GM12891 (cell line): ENCODE measurements around the gene POPDC3.

Experiments
- POLR2A ChIP-seq: IDR thresholded peaks from 2 replicates; pipeline ENCODE4 v1.6.1; 2011; ENCODE audit warnings: low read depth, low read length, control low read depth
- TAF1 ChIP-seq: IDR thresholded peaks from 2 replicates; pipeline ENCODE4 v1.6.1; 2011; ENCODE audit warnings: low read depth, low read length, control low read depth

DNA sequence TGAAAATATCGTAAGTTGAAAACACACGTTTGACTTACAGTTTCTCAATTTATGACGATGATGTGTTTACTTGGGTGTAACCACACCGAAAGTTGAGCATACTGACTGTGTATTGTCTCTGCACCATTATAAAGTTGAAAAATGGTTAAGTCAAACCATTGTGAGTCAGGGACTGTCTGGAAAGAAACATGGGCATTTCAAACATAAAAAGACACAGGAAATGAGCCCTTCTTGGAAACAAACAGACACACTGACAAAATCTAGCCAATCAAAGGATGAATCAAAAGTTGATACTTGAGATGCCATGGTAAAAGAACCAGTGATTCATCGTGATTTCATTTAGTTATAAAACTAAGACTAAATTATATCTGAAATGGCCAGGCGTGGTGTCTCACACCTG is 5.3 kb downstream of the POPDC3 start:
- TF ChIP-seq POLR2A (no peak), TAF1 (no peak)
